HepG2 (cell line): ENCODE measurements around the gene CLDN19. TPM values are rescaled to one million over a fixed set of nuclear protein-coding genes. Genes with fewer than 3 reads are reported as not detected.

Experiments
- ADNP ChIP-seq: sonication (generic); formaldehyde crosslinking; IDR thresholded peaks from 2 replicates; pipeline ENCODE4 v1.4.0; 2020; ENCODE audit warnings: missing genetic modification reagents
- ARNTL ChIP-seq: sonication (generic); formaldehyde crosslinking; IDR thresholded peaks from 2 replicates; pipeline ENCODE4 v1.4.0; 2020; ENCODE audit warnings: mild to moderate bottlenecking, missing genetic modification reagents
- ATAD3A ChIP-seq: sonication (generic); formaldehyde crosslinking; IDR thresholded peaks from 2 replicates; pipeline ENCODE4 v1.4.0; 2020; ENCODE audit warnings: missing genetic modification reagents
- CREM ChIP-seq, 2 experiments: sonication (generic) in 1 of 2; formaldehyde crosslinking in 1 of 2; IDR thresholded peaks; 2 replicates each; pipeline versions ENCODE4 v1.4.0 to v1.6.1; 2016 to 2020; ENCODE audit warnings: antibody characterized with exemption in 1 of 2, mild to moderate bottlenecking in 1 of 2, missing genetic modification reagents in 1 of 2
- ERF ChIP-seq: IDR thresholded peaks from 2 replicates; pipeline ENCODE4 v1.6.1; 2018; ENCODE audit warnings: missing biosample characterization, missing genetic modification reagents
- HMGXB4 ChIP-seq, 2 experiments: sonication (generic) in 1 of 2; formaldehyde crosslinking in 1 of 2; IDR thresholded peaks; 2 replicates each; pipeline versions ENCODE4 v1.4.0 to v1.6.1; 2018 to 2020; ENCODE audit warnings: missing genetic modification reagents in 2 of 2, borderline replicate concordance in 1 of 2, low read depth in 1 of 2, mild to moderate bottlenecking in 1 of 2, missing biosample characterization in 1 of 2
- HNRNPLL ChIP-seq: fragments of 200-400 bp; formaldehyde crosslinking; IDR thresholded peaks from 2 replicates; pipeline ENCODE4 v1.6.1; 2017; ENCODE audit warnings: mild to moderate bottlenecking, low read depth, low read length; ENCODE audit not compliant: poor library complexity, severe bottlenecking
- NCOA1 ChIP-seq: sonication (generic); formaldehyde crosslinking; IDR thresholded peaks from 2 replicates; pipeline ENCODE4 v1.9.0; 2021; ENCODE audit warnings: missing genetic modification reagents
- RBM39 ChIP-seq: fragments of 200-400 bp; formaldehyde crosslinking; IDR thresholded peaks from one replicate; pipeline ENCODE4 v1.6.1; 2018; ENCODE audit warnings: antibody characterized with exemption, mild to moderate bottlenecking, low read depth, low read length; ENCODE audit not compliant: poor library complexity, severe bottlenecking
- REXO4 ChIP-seq: sonication (generic); formaldehyde crosslinking; IDR thresholded peaks from 2 replicates; pipeline ENCODE4 v1.8.0; 2022; ENCODE audit warnings: missing genetic modification reagents, mild to moderate bottlenecking, borderline replicate concordance
- SNAPC2 ChIP-seq: sonication (generic); formaldehyde crosslinking; IDR thresholded peaks from 2 replicates; pipeline ENCODE4 v1.8.1; 2022; ENCODE audit warnings: mild to moderate bottlenecking, missing genetic modification reagents
- SP140L ChIP-seq: sonication (generic); formaldehyde crosslinking; IDR thresholded peaks from 2 replicates; pipeline ENCODE4 v1.4.0; 2020; ENCODE audit warnings: missing genetic modification reagents, borderline replicate concordance
- TFDP1 ChIP-seq: IDR thresholded peaks from 2 replicates; pipeline ENCODE4 v1.6.1; 2016; ENCODE audit warnings: missing compliant biosample characterization, missing genetic modification reagents, borderline replicate concordance
- UBTF ChIP-seq: sonication (generic); formaldehyde crosslinking; IDR thresholded peaks from 2 replicates; pipeline ENCODE4 v1.4.0; 2020; ENCODE audit warnings: mild to moderate bottlenecking, missing genetic modification reagents
- ZFP1 ChIP-seq: IDR thresholded peaks from 2 replicates; pipeline ENCODE4 v1.6.1; 2016
- ZNF251 ChIP-seq: sonication (generic); formaldehyde crosslinking; IDR thresholded peaks from 2 replicates; pipeline ENCODE4 v1.9.0; 2021; ENCODE audit warnings: mild to moderate bottlenecking, missing genetic modification reagents
- ZNF263 ChIP-seq: sonication (generic); formaldehyde crosslinking; IDR thresholded peaks from 2 replicates; pipeline ENCODE4 v1.4.0; 2020; ENCODE audit warnings: missing genetic modification reagents
- ZNF337 ChIP-seq: sonication (generic); formaldehyde crosslinking; IDR thresholded peaks from 2 replicates; pipeline ENCODE4 v1.5.1; 2020; ENCODE audit warnings: missing genetic modification reagents, low read depth, mild to moderate bottlenecking, borderline replicate concordance
- ZNF354B ChIP-seq: sonication (generic); formaldehyde crosslinking; IDR thresholded peaks from 2 replicates; pipeline ENCODE4 v1.8.0; 2022; ENCODE audit warnings: mild to moderate bottlenecking, missing genetic modification reagents
- ZNF367 ChIP-seq: sonication (generic); formaldehyde crosslinking; IDR thresholded peaks from 2 replicates; pipeline ENCODE4 v1.4.0; 2020; ENCODE audit warnings: missing genetic modification reagents, borderline replicate concordance
- ZNF501 ChIP-seq: sonication (generic); formaldehyde crosslinking; IDR thresholded peaks from 2 replicates; pipeline ENCODE4 v1.5.1; 2020; ENCODE audit warnings: mild to moderate bottlenecking, moderate library complexity, missing genetic modification reagents
- ZNF672 ChIP-seq: sonication (generic); formaldehyde crosslinking; IDR thresholded peaks from 2 replicates; pipeline ENCODE4 v1.8.1; 2022; ENCODE audit warnings: missing genetic modification reagents
- ZNF709 ChIP-seq: sonication (generic); formaldehyde crosslinking; IDR thresholded peaks from 2 replicates; pipeline ENCODE4 v1.5.0; 2020; ENCODE audit warnings: mild to moderate bottlenecking, missing genetic modification reagents
- ZNF83 ChIP-seq: sonication (generic); formaldehyde crosslinking; IDR thresholded peaks from 2 replicates; pipeline ENCODE4 v1.4.0; 2020; ENCODE audit warnings: missing genetic modification reagents, mild to moderate bottlenecking, borderline replicate concordance
- ZSCAN29 ChIP-seq: sonication (generic); formaldehyde crosslinking; conservative IDR thresholded peaks from 2 replicates; pipeline ENCODE4 v1.4.0; 2020; ENCODE audit warnings: mild to moderate bottlenecking, missing genetic modification reagents
- polyA plus RNA-seq, 8 experiments: library from polyadenylated mRNA; depleted of rRNA in 3 of 8; stranded (reverse) in 7 of 8; unstranded in 1 of 8; fragments of >200 nt; fragmentation: Illumina TruSeq in 4 of 8; extraction: Trizol in 4 of 8; gene quantifications; 2 replicates each; pipeline versions ENCODE4 v1.2.1 to v1.2.3, GENCODE V29; 2011 to 2016; ENCODE audit warnings: low read depth in 4 of 8, missing spikeins in 1 of 8, mixed read lengths in 1 of 8; ENCODE audit not compliant: insufficient read depth in 1 of 8
- total RNA-seq, 5 experiments: library from RNA; depleted of rRNA; stranded (reverse); fragments of >200 nt; fragmentation: Illumina TruSeq; extraction: Trizol; gene quantifications; 2 replicates each; pipeline ENCODE4 v1.2.3, GENCODE V29; 2016; ENCODE audit warnings: low read depth in 1 of 5

The CLDN19 gene
- total and polyA plus RNA-seq, 2 of the 13 experiments (the other 11 are each of a cell fraction or from before 2014, with no cell fraction given) = 5.0 to 7.6 TPM

GRCh38 chr1:42765832-42766740, 26.1 kb upstream of the CLDN19 start (continued):
- no peak for TF ChIP-seq ADNP (CRISPR knock-in tag)
- TF ChIP-seq TFDP1 (CRISPR knock-in tag) = no peak
- no peak for TF ChIP-seq SP140L (CRISPR knock-in tag)
- TF ChIP-seq ZNF83 (CRISPR knock-in tag) = no peak
- TF ChIP-seq ZNF251 (CRISPR knock-in tag) = no peak
- TF ChIP-seq ZNF263 (CRISPR knock-in tag) = no peak
- no peak for TF ChIP-seq ZNF337 (CRISPR knock-in tag)
- TF ChIP-seq ZFP1 (CRISPR knock-in tag) = no peak; the same call in 1 of the 2 replicates
- 0 out of 2 replicates have a peak, but pooled peaks have one; percentile 95 for TF ChIP-seq ZNF354B (CRISPR knock-in tag)
- no peak for TF ChIP-seq ZNF367 (CRISPR knock-in tag)
- TF ChIP-seq ZNF672 (CRISPR knock-in tag) = no peak
- TF ChIP-seq UBTF = peak; percentile 52; the same call in 1 of the 2 replicates
- no peak for TF ChIP-seq SNAPC2 (CRISPR knock-in tag)
- no peak for TF ChIP-seq ZNF501 (CRISPR knock-in tag)
- no peak for TF ChIP-seq ZSCAN29
- TF ChIP-seq CREM (IDR thresholded peaks at IDR 0.05) = no peak
- TF ChIP-seq CREM (CRISPR knock-in tag; IDR thresholded peaks at IDR 0.05) = no peak
- TF ChIP-seq RBM39 = no peak
- TF ChIP-seq ARNTL (CRISPR knock-in tag) = no peak; the same call in 1 of the 2 replicates
- TF ChIP-seq HMGXB4 (CRISPR knock-in tag; IDR thresholded peaks at IDR 0.05; ENCODE audit: borderline replicate concordance in 1 of 2, low read depth in 1 of 2) = peak; percentile 59 to 90
- no peak for TF ChIP-seq ATAD3A (CRISPR knock-in tag)
- TF ChIP-seq ZNF709 (CRISPR knock-in tag) = 0 out of 2 replicates have a peak, but pooled peaks have one; percentile 7
- TF ChIP-seq REXO4 (CRISPR knock-in tag) = no peak
- no peak for TF ChIP-seq HNRNPLL
- TF ChIP-seq NCOA1 (CRISPR knock-in tag) = no peak
- 0 out of 2 replicates have a peak, but pooled peaks have one; percentile 30 for TF ChIP-seq ERF (CRISPR knock-in tag)
